ENCODE data around the gene FAM120A. TPM values are rescaled to one million over a fixed set of nuclear protein-coding genes. Genes with fewer than 3 reads are reported as not detected.

FAM120A gene
- total and polyA plus RNA-seq, 9 of the 15 experiments (the other 6 are each of a cell fraction or from before 2014, with no cell fraction given), result 8.7 to 71.0 (median 42.2) TPM

- TF ChIP-seq MTA2 (IDR thresholded peaks at IDR 0.05; ENCODE audit: low read depth) (no peak), EGR1 (conservative IDR thresholded peaks at IDR 0.05) (peak; percentile 47; the same call in 1 of the 2 replicates), ZNF740 (CRISPR knock-in tag; IDR thresholded peaks at IDR 0.05) (peak; percentile 52), ZNF740 (tag; IDR thresholded peaks at IDR 0.05) (peak in 1 of 2 experiments; percentile 65; a peak in 1 of 4 replicates), JUND (IDR thresholded peaks at IDR 0.05; ENCODE audit: borderline replicate concordance, low read depth, low read length) (peak; percentile 42; the same call in 1 of the 2 replicates), JUND (tag; IDR thresholded peaks at IDR 0.05; ENCODE audit: borderline replicate concordance, low read depth, low read length) (no peak; the same call in 2 of the 3 replicates), POLR3A (IDR thresholded peaks at IDR 0.05; ENCODE audit: borderline replicate concordance, extremely low read depth, insufficient read depth, insufficient read length) (no peak), RAD21 (CRISPR knock-in tag; conservative IDR thresholded peaks at IDR 0.05 in 1 of 2, IDR thresholded peaks at IDR 0.05 in 1 of 2) (no peak), ZMIZ1 (IDR thresholded peaks at IDR 0.05; ENCODE audit: low read depth in 2 of 2, low read length in 2 of 2) (no peak), PKNOX1 (IDR thresholded peaks at IDR 0.05) (peak; percentile 67), RAD51 (IDR thresholded peaks at IDR 0.05; ENCODE audit: borderline replicate concordance, low read depth) (peak; percentile 12; the same call in 1 of the 2 replicates), TEAD1 (CRISPR knock-in tag; IDR thresholded peaks at IDR 0.05) (peak; percentile 32 to 59; a peak in 1 of 4 replicates), RCOR1 (IDR thresholded peaks at IDR 0.05; ENCODE audit: borderline replicate concordance in 1 of 2, low read depth in 2 of 2, low read length in 2 of 2) (0 out of 4 replicates have a peak, but pooled peaks of 1 of the 2 experiments have one; percentile 36), HMG20A (CRISPR knock-in tag; conservative IDR thresholded peaks at IDR 0.05) (no peak), ARID1B (IDR thresholded peaks at IDR 0.05) (0 out of 2 replicates have a peak, but pooled peaks have one; percentile 16), ETV6 (IDR thresholded peaks at IDR 0.05; ENCODE audit: borderline replicate concordance in 1 of 2, low read depth in 2 of 2, low read length in 1 of 2) (no peak), ETV6 (CRISPR knock-in tag; IDR thresholded peaks at IDR 0.05; ENCODE audit: borderline replicate concordance) (no peak), RBM17 (IDR thresholded peaks at IDR 0.05; ENCODE audit: borderline replicate concordance, low read depth, low read length) (no peak), ATF1 (CRISPR knock-in tag; IDR thresholded peaks at IDR 0.05) (no peak), ATF1 (tag; IDR thresholded peaks at IDR 0.05) (peak; percentile 21; the same call in 1 of the 2 replicates), SMARCA4 (IDR thresholded peaks at IDR 0.05) (peak; percentile 33; the same call in 1 of the 2 replicates), NR4A1 (CRISPR knock-in tag; IDR thresholded peaks at IDR 0.05) (no peak), NR4A1 (tag; IDR thresholded peaks at IDR 0.05) (no peak), ELF2 (CRISPR knock-in tag; IDR thresholded peaks at IDR 0.05) (no peak)
Observed at GRCh38 chr9:93594041-93594756, 142.7 kb downstream of the FAM120A start (continued).
